Activated CD4-positive, alpha-beta T cell treated with anti-CD3 and anti-CD28 coated beads, Interleukin-2, amount 10 ng/mL, durations not matched to agents 24 days and 14 days (primary cell): ENCODE measurements around the gene BPIFB6. TPM values are rescaled to one million over a fixed set of nuclear protein-coding genes. Genes with fewer than 3 reads are reported as not detected.

Experiments
- DNase-seq: peaks from one replicate; pipeline ENCODE4 v3.0.0; 2022
- H3K27ac Mint-ChIP-seq: one replicate; pipeline ENCODE4 v1.8.0; 2022; ENCODE audit warnings: mild to moderate bottlenecking, mixed read lengths
- H3K27me3 Mint-ChIP-seq: one replicate; pipeline ENCODE4 v1.8.0; 2022; ENCODE audit warnings: mixed read lengths
- H3K36me3 Mint-ChIP-seq: one replicate; pipeline ENCODE4 v1.8.0; 2022; ENCODE audit warnings: low read depth, mild to moderate bottlenecking, mixed read lengths
- H3K4me1 Mint-ChIP-seq: one replicate; pipeline ENCODE4 v1.8.0; 2021; ENCODE audit warnings: mixed read lengths
- H3K4me3 Mint-ChIP-seq: one replicate; pipeline ENCODE4 v1.8.0; 2022; ENCODE audit warnings: mild to moderate bottlenecking, moderate library complexity, mixed read lengths
- H3K9me3 Mint-ChIP-seq: one replicate; pipeline ENCODE4 v1.8.0; 2021; ENCODE audit warnings: mixed read lengths
- intact Hi-C: fragments of 100-400 bp; cut with micrococcal nuclease; formaldehyde crosslinking; loops from one replicate; pipeline ENCODE4 v1.15.1; 2023
- total RNA-seq: library from RNA; stranded (reverse); gene quantifications from 2 replicates; pipeline ENCODE4 v1.2.3, GENCODE V29; 2022

BPIFB6 gene
- total RNA-seq, 1 donor from 2014 or later: not detected

DNA sequence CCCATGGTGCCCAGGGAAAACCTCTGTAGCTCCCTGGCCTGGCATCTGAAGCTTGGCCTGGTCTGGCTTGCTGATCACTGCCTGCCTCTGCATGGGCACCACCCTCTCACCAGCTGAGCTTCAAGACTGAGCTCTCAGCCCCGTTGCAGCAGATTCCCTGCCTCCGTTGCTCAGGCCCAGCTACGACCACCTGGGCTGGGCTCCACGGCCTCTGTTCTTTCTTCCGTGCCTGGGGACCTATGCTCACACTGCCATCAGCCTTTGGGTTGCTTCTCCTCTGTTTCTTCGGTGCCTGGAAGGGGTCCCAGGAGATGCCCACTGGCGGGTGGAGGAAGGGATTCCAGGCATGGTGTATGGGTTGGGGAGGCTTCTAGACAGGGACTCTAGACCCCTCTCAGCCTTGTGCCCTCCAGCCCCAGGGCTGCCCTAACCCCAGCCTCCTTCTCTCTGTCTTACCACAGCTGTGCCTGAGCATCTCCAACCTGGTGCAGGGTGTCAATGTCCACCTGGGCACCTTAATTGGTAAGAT, 14.8 kb upstream of the BPIFB6 start:
- Mint-ChIP-seq H3K4me3 (no peak overlapping the region), H3K9me3 (no peaks in the 10 kb centered on the region), H3K36me3 (no peaks in the 10 kb centered on the region), H3K27ac (no peak overlapping the region), H3K4me1 (no peaks in the 10 kb centered on the region), H3K27me3 (peaks cover 3% of the 10 kb centered on the region)
- no peak for DNase-seq
- intact Hi-C loops: no loop called here

DNA sequence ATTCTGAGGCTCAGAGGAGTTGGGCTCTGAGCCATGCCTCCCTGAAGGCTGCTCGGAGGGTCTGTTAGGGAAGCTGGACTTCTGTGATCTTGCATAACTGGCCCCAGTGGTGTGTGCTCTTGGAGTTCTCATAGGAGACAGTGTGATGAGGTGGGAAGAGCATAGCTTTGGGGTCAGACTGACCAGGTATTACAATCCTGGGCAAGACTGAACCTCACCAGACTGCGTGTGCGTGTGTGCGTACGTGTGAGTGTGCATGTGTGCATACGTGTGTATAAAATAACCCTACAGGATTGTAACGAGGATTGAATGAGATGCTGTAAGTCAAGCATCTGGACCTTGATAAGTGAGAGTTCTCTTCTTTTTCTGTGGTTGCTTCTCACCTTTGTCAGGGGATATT, 13.9 kb upstream of the BPIFB6 start:
- DNase-seq: no peak
- Mint-ChIP-seq H3K36me3 (no peaks in the 10 kb centered on the region), H3K4me3 (no peak overlapping the region), H3K9me3 (no peaks in the 10 kb centered on the region), H3K27me3 (peaks cover 3% of the 10 kb centered on the region), H3K27ac (no peak overlapping the region), H3K4me1 (no peaks in the 10 kb centered on the region)
- intact Hi-C loops: no loop called here

DNA sequence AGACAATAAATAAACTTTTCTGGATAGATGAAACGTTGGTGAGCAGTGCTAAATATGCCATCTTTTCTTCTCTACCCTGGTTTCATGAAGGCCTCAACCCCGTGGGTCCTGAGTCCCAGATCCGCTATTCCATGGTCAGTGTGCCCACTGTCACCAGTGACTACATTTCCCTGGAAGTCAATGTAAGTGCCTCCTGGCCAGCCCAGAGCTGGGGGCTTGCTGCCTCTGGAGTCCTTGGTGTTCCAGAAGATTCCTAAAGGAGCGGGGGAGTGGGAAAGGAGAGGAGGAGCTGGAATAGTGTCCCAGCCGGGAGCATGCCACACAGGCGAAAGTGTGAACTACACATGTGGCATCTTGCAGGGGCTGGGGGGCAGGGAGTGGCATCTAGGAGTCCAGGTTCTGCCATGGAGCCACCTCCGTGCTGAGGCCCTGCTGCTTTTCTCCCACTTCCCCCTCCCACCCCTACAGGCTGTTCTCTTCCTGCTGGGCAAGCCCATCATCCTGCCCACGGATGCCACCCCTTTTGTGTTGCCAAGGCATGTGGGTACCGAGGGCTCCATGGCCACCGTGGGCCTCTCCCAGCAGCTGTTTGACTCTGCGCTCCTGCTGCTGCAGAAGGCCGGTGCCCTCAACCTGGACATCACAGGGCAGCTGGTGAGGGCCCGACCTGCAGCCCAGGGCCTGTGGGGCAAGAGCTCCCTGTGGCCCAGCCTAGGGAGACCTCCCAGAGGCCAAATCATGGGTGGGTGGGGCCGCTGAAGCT, 13.1 kb upstream of the BPIFB6 start:
- intact Hi-C loops: no loop called here
- no peaks in the 10 kb centered on the region for H3K4me1 Mint-ChIP-seq

DNA sequence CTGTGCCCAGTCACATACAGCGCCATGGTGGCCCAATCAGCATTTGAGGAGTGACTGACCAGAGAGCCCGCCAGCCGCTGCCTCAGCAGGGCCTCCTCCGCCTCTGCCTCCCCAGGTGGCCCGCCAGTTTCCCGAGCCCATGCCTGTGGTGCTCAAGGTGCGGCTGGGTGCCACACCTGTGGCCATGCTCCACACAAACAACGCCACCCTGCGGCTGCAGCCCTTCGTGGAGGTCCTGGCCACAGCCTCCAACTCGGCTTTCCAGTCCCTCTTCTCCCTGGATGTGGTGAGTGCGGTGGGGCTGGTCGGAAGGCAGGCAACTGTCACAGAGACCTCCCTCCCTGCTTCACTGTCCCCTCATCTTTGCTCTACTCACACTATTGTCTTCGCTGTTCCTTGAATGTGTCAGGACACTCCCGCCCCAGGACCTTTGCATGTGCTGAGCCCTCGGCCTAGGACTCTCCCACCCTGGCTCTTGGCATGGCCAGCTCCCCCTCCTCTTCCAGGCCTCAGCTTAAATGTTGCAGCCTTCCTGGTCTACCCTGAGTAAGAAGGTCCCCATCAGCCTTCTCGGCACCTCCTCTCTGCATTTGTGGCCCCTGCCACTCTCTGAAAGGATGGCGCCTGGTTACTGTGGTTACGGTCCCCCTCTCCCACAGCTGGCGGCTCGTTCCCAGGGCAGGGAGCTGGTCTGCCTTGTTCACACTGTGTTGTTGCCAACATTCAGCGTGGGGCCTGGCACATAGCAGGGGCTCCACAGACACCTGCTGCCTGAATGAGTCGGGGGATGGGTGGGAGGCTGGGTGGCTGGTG, 11.8 kb upstream of the BPIFB6 start:
- Mint-ChIP-seq H3K4me3 (no peak overlapping the region), H3K9me3 (no peaks in the 10 kb centered on the region), H3K27ac (no peak overlapping the region), H3K4me1 (no peaks in the 10 kb centered on the region), H3K36me3 (no peaks in the 10 kb centered on the region), H3K27me3 (peaks cover 3% of the 10 kb centered on the region)
- intact Hi-C loops: no loop called here
- no peak for DNase-seq

More for the DNA sequence above, 13.1 kb upstream of the BPIFB6 start:
- H3K4me3 Mint-ChIP-seq: no peak overlapping the region
- DNase-seq: no peak
- no peak overlapping the region for H3K27ac Mint-ChIP-seq
- no peaks in the 10 kb centered on the region for H3K9me3 Mint-ChIP-seq
- H3K27me3 Mint-ChIP-seq: peaks cover 3% of the 10 kb centered on the region
- H3K36me3 Mint-ChIP-seq: no peaks in the 10 kb centered on the region

DNA sequence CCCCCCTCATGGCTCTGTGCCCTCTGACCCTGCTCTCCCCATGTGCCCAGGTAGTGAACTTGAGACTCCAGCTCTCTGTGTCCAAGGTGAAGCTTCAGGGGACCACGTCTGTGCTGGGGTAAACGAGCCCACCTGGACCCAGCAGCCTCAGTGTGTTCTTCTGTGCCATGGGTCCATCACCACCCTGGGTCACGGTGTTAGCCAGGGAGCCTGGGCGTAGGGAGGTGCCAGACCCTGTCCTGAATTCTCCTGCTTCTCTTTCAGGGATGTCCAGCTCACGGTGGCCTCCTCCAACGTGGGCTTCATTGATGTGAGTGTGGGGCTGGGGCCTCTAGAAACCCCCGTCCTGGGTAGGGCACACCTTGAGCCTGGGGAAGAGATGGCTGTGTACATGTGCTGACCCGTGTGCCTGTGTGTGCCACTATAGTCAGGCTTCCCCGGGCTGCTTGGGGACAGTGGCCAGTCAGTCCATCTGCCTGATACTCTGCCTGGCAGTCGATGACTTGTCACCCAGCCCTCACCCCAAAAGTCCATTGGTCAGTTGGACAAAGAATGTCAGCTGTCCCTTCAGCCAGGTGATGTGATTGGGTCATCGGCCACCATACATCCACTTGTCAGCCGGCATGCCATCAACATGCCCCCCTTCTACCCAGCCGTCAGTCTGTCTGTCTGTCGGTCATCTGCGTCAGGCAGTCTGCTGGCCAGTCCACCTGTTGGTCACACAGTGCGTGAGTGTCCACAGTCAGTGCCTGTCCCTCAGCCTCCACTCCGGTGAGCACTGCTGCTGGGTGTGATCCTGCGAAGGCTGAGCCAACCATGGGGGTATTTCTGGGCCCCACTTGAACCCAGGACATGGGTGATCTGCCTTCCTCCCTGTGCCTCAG, 10.9 kb upstream of the BPIFB6 start:
- Mint-ChIP-seq H3K27me3 (peaks cover 3% of the 10 kb centered on the region), H3K27ac (no peak overlapping the region), H3K4me3 (no peak overlapping the region), H3K36me3 (no peaks in the 10 kb centered on the region), H3K9me3 (no peaks in the 10 kb centered on the region), H3K4me1 (no peaks in the 10 kb centered on the region)
- intact Hi-C loops: no loop called here
- DNase-seq: no peak

DNA sequence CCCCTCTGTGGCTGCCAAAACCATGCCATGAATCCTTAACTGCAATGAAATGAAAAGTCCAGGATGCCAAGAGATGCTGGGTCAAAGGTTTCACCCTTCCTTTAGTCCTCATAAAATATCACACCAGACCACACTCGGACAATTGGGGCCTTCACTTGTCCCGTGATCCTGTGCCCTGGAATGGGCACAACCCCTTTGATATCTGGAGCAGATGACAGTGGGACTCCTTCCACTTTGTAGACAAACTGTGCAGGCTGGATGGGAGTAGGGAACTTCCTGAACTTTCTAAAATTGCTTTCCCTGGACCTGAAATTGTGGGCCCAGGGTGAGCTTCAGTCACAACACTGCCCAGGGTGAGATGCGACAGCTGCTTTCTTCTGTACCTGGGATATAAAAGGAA, 9.6 kb upstream of the BPIFB6 start:
- intact Hi-C loops: no loop called here
- H3K4me3 Mint-ChIP-seq: no peak overlapping the region
- DNase-seq: no peak
- H3K36me3 Mint-ChIP-seq: no peaks in the 10 kb centered on the region
- no peaks in the 10 kb centered on the region for H3K9me3 Mint-ChIP-seq
- no peak overlapping the region for H3K27ac Mint-ChIP-seq
- H3K27me3 Mint-ChIP-seq: no peaks in the 10 kb centered on the region
- H3K4me1 Mint-ChIP-seq: no peaks in the 10 kb centered on the region

DNA sequence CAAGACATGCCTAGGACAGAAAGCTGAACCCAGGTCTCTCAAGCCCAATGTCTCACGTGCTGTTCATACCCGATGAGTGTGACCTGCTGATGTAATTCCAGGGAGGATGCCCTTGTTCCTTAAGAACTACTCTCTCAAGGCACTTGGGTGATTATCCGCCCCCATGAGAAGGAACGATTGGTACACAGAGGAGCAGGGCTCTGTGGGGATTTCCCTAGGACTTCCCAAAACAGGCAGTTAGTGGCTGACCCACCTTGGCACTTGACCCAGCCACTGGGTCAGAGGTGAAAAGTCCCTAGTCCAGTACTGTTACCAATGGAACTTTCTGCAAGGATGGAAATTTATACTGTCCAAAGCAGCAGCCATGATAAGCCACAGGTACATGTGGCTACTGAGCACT, 9.2 kb upstream of the BPIFB6 start:
- H3K27ac Mint-ChIP-seq: no peak overlapping the region
- H3K27me3 Mint-ChIP-seq: no peaks in the 10 kb centered on the region
- no peak overlapping the region for H3K4me3 Mint-ChIP-seq

DNA sequence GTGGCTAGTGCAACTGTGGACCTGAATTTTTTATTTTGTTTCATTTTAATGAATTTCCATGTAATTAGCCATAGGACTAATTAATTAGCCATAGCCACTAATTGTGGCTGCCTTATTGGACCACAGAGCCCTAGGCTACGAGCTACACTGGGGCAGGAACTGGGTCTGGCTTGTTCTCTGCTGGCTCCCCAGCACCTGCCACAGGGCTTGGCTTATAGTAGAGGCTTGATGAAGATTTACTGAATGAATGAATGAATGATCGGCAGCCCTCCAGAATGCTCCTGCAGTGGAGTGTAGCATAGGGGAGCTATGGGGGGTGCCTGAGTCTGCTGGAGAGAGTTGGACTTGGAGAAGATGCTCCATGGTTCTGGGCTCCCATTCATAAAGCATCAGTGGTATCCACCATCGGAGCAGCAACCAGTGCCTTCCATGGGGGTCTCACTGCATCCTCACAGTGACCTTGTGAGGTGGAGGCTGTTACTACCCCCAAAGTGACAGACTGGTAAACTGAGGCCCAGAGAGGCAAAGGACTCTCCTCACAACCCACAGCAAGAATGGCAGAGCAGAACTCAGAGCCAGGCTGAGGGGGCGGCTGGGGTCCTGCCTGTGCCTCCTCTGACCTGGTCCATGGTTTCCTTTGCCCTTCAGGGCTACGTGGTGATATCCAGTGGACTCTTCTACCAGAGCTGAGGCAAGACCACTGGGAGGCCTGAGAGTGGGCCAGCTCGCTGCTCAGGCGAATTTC, 8.6 kb upstream of the BPIFB6 start:
- no peak overlapping the region for H3K27ac Mint-ChIP-seq
- H3K4me3 Mint-ChIP-seq: no peak overlapping the region
- H3K36me3 Mint-ChIP-seq: no peaks in the 10 kb centered on the region
- no peaks in the 10 kb centered on the region for H3K4me1 Mint-ChIP-seq
- no peaks in the 10 kb centered on the region for H3K9me3 Mint-ChIP-seq
- intact Hi-C loops: no loop called here
- H3K27me3 Mint-ChIP-seq: no peaks in the 10 kb centered on the region
- no peak for DNase-seq

More for the DNA sequence above, 9.2 kb upstream of the BPIFB6 start:
- no peak for DNase-seq
- H3K9me3 Mint-ChIP-seq: no peaks in the 10 kb centered on the region
- intact Hi-C loops: no loop called here
- H3K36me3 Mint-ChIP-seq: no peaks in the 10 kb centered on the region
- H3K4me1 Mint-ChIP-seq: no peaks in the 10 kb centered on the region

DNA sequence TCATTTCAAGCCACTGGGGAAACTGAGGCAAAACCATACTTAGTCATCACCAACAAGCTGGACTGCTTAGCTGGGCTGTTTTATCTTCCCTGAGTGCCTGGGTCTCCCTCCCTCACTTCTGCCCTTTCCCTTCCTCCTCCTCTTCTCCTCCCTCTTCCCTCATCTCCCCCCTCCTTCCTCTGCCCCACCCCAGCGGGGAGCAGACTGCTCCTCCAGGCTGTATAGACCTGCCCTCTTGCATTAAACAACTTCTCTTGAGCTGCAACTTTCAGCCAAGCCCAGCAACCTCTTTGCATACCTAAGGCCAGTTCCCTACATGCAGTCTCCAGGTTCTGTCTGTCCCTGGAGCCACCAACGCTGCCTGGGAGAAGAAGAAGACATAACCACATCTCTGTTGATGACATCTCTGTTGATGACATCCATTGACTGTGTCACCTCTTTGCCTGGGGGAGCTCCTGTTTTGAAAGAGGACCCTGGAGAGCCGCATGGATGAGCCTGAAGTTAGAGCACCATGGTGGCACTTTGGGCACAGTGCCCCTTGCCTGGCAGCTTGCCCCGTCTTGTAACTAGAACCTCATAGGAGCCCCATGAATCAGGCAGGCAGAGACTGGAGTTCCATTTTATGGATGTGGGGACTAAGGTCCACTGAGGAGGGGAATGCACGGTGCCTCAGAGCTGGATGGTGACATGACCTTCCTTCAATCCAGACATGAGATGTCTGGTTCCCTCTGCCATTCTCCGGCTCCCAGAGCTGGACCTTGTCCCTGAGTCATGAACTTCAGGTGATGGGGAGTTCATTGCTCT, 7.8 kb upstream of the BPIFB6 start:
- Mint-ChIP-seq H3K27ac (no peak overlapping the region), H3K36me3 (no peaks in the 10 kb centered on the region), H3K9me3 (no peaks in the 10 kb centered on the region), H3K4me3 (no peak overlapping the region), H3K4me1 (no peaks in the 10 kb centered on the region), H3K27me3 (no peaks in the 10 kb centered on the region)
- no peak for DNase-seq
- intact Hi-C loops: no loop called here

DNA sequence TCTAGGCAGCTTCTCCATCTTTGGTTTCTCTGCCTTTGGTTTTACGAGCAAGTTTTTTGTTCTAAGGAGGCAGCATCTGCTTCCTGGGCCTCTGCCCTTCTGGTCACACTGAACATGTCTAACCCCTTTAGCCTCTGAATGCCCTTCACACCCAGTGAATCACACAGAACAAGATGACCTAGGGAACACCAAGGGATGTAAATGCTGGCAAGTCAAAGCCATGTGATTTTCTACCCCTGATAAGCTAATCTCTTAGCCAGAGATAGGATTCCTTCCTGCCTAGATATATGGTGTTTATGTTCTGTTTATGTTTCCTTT, 7.2 kb upstream of the BPIFB6 start:
- Mint-ChIP-seq H3K4me3 (no peak overlapping the region), H3K9me3 (no peaks in the 10 kb centered on the region), H3K36me3 (no peaks in the 10 kb centered on the region), H3K27me3 (no peaks in the 10 kb centered on the region), H3K4me1 (no peaks in the 10 kb centered on the region), H3K27ac (no peak overlapping the region)
- DNase-seq: no peak
- intact Hi-C loops: no loop called here

DNA sequence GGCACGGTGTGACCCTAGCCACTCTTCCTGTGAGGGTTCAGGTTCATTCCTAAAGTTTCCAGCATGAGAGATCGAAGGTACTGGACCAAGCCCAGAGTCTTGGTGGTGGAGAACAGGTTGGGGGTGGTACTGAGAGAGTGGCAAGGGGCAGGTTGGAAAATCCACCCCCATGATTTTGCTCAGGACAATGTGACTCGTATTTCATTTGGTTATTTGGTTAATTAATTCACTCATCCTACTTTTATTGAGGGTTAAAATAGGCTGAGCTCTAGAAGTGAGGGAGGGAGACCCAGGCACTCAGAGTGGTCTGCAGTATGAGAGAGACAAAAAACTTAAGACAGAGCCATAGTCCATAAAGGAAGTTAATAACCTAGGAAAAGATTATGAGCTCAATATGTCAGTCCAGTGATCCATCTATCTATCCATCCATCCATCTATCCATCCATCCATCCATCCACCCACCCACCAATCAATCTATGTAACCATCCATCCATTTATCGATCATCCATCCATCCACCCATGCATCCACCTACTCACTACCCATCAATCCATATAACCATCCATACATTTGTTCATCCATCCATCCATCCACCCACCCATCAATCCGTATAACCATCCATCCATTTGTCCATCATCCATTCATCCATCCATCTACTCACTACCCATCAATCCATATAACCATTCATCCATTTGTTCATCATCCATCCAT, 6.7 kb upstream of the BPIFB6 start:
- Mint-ChIP-seq H3K36me3 (no peaks in the 10 kb centered on the region), H3K27ac (no peak overlapping the region), H3K4me1 (no peaks in the 10 kb centered on the region), H3K4me3 (no peak overlapping the region), H3K9me3 (no peaks in the 10 kb centered on the region), H3K27me3 (no peaks in the 10 kb centered on the region)
- DNase-seq: no peak
- intact Hi-C loops: no loop called here

DNA sequence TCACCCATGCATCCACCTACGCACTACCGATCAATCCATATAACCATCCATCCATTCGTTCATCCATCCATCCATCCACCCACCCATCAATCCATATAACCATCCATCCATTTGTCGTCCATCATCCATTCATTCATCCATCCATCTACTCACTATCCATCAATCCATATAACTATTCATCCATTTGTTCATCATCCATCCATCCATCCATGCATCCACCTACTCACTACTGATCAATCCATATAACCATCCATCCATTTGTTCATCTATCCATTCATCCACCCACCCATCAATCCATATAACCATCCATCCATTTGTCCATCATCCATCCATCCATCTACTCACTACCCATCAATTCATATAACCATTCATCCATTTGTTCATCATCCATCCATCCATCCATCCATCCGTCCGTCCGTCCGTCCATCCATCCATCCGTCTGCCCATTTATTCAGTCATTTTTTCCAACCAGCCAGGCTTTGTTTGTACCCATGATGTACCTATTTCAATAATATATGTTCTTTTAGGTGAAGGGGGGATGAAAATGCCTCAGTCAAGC, 6.1 kb upstream of the BPIFB6 start:
- intact Hi-C loops: no loop called here
- H3K4me1 Mint-ChIP-seq: no peaks in the 10 kb centered on the region

More for the DNA sequence above, 6.1 kb upstream of the BPIFB6 start:
- H3K4me3 Mint-ChIP-seq: no peak overlapping the region
- no peaks in the 10 kb centered on the region for H3K27me3 Mint-ChIP-seq
- H3K9me3 Mint-ChIP-seq: no peaks in the 10 kb centered on the region
- no peaks in the 10 kb centered on the region for H3K36me3 Mint-ChIP-seq
- DNase-seq: no peak
- no peak overlapping the region for H3K27ac Mint-ChIP-seq
